Activated T-helper 1 cell treated with anti-CD3 and anti-CD28 coated beads, Interleukin-2, amount 50 U/mL, for 16 hours (primary cell): Measurements from ENCODE around the gene ALKBH3.
A peak's percentile ranks its signal among the peaks of the same experiment; 100 is the strongest.

Experiments
- DNase-seq, 2 donors: peaks; one replicate each; pipeline ENCODE4 v3.0.0-alpha.2; 2020; ENCODE audit warnings: low read depth in 1 of 2, low spot score in 1 of 2

The ALKBH3 gene

GRCh38 chr11:43937434-43938411 lies 57.1 kb downstream of the ALKBH3 start:
- no peak for DNase-seq

- DNase-seq, result no peak
Observed at GRCh38 chr11:43941257-43941994, 60.8 kb downstream of the ALKBH3 start.

- DNase-seq, result no peak
Observed at GRCh38 chr11:43942662-43943371, 62.2 kb downstream of the ALKBH3 start.

GRCh38 chr11:43943372-43943930 lies 62.8 kb downstream of the ALKBH3 start:
- DNase-seq, result no peak

- no peak for DNase-seq
Observed at GRCh38 chr11:43943931-43944751, 63.5 kb downstream of the ALKBH3 start.

- peak; percentile 51 to 52 for DNase-seq
Observed at GRCh38 chr11:43944761-43945311, 64.2 kb downstream of the ALKBH3 start.

- DNase-seq, result no peak
Observed at GRCh38 chr11:43947003-43947500, 66.4 kb downstream of the ALKBH3 start.

- no peak for DNase-seq
Observed at GRCh38 chr11:43947815-43948214, 67.2 kb downstream of the ALKBH3 start.

GRCh38 chr11:43948341-43949225 lies 68.0 kb downstream of the ALKBH3 start:
- no peak for DNase-seq

GRCh38 chr11:43950311-43950855 lies 69.8 kb downstream of the ALKBH3 start:
- DNase-seq, result no peak

- no peak for DNase-seq
Observed at GRCh38 chr11:43951231-43951630, 70.6 kb downstream of the ALKBH3 start.

GRCh38 chr11:43952020-43952400 lies 71.4 kb downstream of the ALKBH3 start:
- DNase-seq, result no peak

- DNase-seq, result no peak
Observed at GRCh38 chr11:43952401-43953342, 72.0 kb downstream of the ALKBH3 start.

- DNase-seq, result no peak
Observed at GRCh38 chr11:43953521-43953920, 72.9 kb downstream of the ALKBH3 start.

- DNase-seq, result no peak
Observed at GRCh38 chr11:43954241-43954640, 73.6 kb downstream of the ALKBH3 start.

- DNase-seq, result no peak
Observed at GRCh38 chr11:43955381-43956118, 74.9 kb downstream of the ALKBH3 start.

GRCh38 chr11:43957571-43957970 lies 76.9 kb downstream of the ALKBH3 start:
- no peak for DNase-seq
